ENCODE measurements around the gene ALPK1.

- TF ChIP-seq HOXC10 (CRISPR knock-in tag; IDR thresholded peaks at IDR 0.05) (no peak), ZNF558 (tag by site-specific recombination; IDR thresholded peaks at IDR 0.05) (no peak), ZNF707 (tag by site-specific recombination; IDR thresholded peaks at IDR 0.05) (no peak), ZNF302 (tag by site-specific recombination; IDR thresholded peaks at IDR 0.05; ENCODE audit: low read depth) (no peak), PATZ1 (tag by site-specific recombination; IDR thresholded peaks at IDR 0.05) (no peak), SALL2 (tag by site-specific recombination; IDR thresholded peaks at IDR 0.05; ENCODE audit: borderline replicate concordance) (no peak), BCL11B (tag by site-specific recombination; IDR thresholded peaks at IDR 0.05; ENCODE audit: low read depth) (no peak), CTCF (tag by site-specific recombination; IDR thresholded peaks at IDR 0.05) (no peak), ZNF157 (tag by site-specific recombination; IDR thresholded peaks at IDR 0.05) (no peak), ZNF488 (tag by site-specific recombination; IDR thresholded peaks at IDR 0.05) (no peak), HOXD13 (CRISPR knock-in tag; IDR thresholded peaks at IDR 0.05; ENCODE audit: borderline replicate concordance) (no peak)
These were observed 9.7 kb upstream of the ALPK1 start for GRCh38 chr4:112287258-112287989.
